ENCODE results near the gene SAMSN1. TPM values are rescaled to one million over a fixed set of nuclear protein-coding genes. Genes with fewer than 3 reads are reported as not detected.

The SAMSN1 gene
- total and polyA plus RNA-seq, 12 donors: 1.4 to 15.3 (median 7.1) TPM

DNA sequence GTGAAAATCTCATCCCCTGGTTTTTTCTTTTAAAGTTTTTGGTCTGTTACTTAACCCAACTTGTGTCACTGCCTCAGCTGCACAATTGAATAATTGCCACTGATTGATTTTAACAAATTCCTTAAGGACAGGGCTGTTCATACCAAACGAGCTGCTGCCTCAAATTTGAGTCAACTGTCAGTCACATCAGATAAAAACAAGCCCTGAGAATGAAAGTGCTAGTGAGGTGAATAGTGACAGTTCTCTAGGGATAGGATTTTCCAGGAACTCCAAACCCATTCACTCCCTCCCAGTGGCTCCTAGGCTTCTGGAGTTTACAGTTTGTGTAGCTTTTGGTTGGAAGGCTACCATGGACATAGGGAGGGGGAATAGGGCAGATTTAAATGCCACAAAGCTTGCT is 79.4 kb downstream of the SAMSN1 start:
- TF ChIP-seq POLR2A (IDR thresholded peaks at IDR 0.05): no peak
- TF ChIP-seq, protein P1, sequence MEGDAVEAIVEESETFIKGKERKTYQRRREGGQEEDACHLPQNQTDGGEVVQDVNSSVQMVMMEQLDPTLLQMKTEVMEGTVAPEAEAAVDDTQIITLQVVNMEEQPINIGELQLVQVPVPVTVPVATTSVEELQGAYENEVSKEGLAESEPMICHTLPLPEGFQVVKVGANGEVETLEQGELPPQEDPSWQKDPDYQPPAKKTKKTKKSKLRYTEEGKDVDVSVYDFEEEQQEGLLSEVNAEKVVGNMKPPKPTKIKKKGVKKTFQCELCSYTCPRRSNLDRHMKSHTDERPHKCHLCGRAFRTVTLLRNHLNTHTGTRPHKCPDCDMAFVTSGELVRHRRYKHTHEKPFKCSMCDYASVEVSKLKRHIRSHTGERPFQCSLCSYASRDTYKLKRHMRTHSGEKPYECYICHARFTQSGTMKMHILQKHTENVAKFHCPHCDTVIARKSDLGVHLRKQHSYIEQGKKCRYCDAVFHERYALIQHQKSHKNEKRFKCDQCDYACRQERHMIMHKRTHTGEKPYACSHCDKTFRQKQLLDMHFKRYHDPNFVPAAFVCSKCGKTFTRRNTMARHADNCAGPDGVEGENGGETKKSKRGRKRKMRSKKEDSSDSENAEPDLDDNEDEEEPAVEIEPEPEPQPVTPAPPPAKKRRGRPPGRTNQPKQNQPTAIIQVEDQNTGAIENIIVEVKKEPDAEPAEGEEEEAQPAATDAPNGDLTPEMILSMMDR (IDR thresholded peaks at IDR 0.05): no peak
- WGBS, 4 donors: 24 to 43% (median 33%) methylated on average over 1 of the region's 1 CpG
- Histone ChIP-seq H3K27ac (no peak overlapping the region), H3K9me3 (replicated peaks in 1 of 3) (no peaks in the 10 kb centered on the region), H3K36me3 (replicated peaks in 1 of 2) (no peaks in the 10 kb centered on the region), H3K4me1 (replicated peaks in 1 of 2) (no peaks in the 10 kb centered on the region), H3K4me3 (no peak overlapping the region), H3K27me3 (no peaks in the 10 kb centered on the region)
- intact Hi-C loops (cut with DNase I): no loop called here
- no peak for DNase-seq

DNA sequence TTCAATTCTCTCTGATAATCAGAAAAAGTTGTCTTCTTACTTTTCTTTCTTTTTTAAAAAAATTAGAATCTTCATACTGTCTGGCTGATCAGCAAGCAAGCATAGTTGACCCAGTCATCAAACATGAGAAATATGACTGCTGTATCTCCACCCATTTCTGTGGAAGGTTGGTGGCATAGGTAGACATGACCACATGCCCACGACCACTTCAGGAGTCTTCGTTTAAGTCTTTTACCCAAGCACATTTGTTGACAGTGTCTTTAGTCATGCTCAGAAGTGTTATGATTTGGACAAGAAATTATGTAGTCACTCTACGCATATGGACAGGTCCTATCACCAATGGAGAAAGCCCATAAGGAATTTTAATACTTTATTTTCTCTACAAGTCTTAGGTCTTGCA is 88.4 kb downstream of the SAMSN1 start:
- H3K27me3 ChIP-seq: no peaks in the 10 kb centered on the region
- intact Hi-C loops (cut with DNase I): no loop called here
- no peaks in the 10 kb centered on the region for H3K4me1 ChIP-seq (replicated peaks in 1 of 2)
- 68 to 86% (median 77%) methylated on average over 3 of the region's 3 CpGs for WGBS, 4 donors
- no peak overlapping the region for H3K27ac ChIP-seq
- no peaks in the 10 kb centered on the region for H3K36me3 ChIP-seq (replicated peaks in 1 of 2)
- no peak for DNase-seq
- H3K4me3 ChIP-seq: no peak overlapping the region
- no peak for TF ChIP-seq POLR2A (IDR thresholded peaks at IDR 0.05)
- TF ChIP-seq, protein P1 (IDR thresholded peaks at IDR 0.05): no peak
- H3K9me3 ChIP-seq (replicated peaks in 1 of 3): no peaks in the 10 kb centered on the region

DNA sequence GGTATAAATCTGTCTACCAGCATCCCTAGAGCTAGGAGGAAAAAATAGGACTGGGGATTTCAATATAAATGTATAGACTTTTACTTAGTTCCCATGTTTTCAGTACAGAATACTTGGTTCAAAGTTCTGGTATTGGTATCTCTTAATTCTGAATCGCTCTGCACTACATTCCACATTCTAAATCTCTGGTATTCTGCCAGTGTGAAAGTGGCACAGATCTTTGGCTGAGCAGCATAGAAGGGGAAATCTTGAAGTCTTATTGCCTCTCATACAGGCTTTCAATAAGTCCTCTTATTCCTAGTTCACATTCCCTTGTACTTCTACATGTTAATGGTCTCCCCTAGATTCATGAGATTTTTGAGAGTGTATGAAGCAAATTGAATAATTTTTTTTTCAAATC is 89.2 kb downstream of the SAMSN1 start:
- H3K4me3 ChIP-seq: no peak overlapping the region
- no peaks in the 10 kb centered on the region for H3K9me3 ChIP-seq (replicated peaks in 1 of 3)
- no peaks in the 10 kb centered on the region for H3K4me1 ChIP-seq (replicated peaks in 1 of 2)
- intact Hi-C loops (cut with DNase I): no loop called here
- 78 to 100% (median 94%) methylated on average over 1 of the region's 1 CpG for whole genome bisulfite sequencing, 4 donors
- TF ChIP-seq, protein P1 (IDR thresholded peaks at IDR 0.05): no peak
- no peak for TF ChIP-seq POLR2A (IDR thresholded peaks at IDR 0.05)
- no peak overlapping the region for H3K27ac ChIP-seq
- no peak for DNase-seq
- no peaks in the 10 kb centered on the region for H3K27me3 ChIP-seq
- H3K36me3 ChIP-seq (replicated peaks in 1 of 2): no peaks in the 10 kb centered on the region

DNA sequence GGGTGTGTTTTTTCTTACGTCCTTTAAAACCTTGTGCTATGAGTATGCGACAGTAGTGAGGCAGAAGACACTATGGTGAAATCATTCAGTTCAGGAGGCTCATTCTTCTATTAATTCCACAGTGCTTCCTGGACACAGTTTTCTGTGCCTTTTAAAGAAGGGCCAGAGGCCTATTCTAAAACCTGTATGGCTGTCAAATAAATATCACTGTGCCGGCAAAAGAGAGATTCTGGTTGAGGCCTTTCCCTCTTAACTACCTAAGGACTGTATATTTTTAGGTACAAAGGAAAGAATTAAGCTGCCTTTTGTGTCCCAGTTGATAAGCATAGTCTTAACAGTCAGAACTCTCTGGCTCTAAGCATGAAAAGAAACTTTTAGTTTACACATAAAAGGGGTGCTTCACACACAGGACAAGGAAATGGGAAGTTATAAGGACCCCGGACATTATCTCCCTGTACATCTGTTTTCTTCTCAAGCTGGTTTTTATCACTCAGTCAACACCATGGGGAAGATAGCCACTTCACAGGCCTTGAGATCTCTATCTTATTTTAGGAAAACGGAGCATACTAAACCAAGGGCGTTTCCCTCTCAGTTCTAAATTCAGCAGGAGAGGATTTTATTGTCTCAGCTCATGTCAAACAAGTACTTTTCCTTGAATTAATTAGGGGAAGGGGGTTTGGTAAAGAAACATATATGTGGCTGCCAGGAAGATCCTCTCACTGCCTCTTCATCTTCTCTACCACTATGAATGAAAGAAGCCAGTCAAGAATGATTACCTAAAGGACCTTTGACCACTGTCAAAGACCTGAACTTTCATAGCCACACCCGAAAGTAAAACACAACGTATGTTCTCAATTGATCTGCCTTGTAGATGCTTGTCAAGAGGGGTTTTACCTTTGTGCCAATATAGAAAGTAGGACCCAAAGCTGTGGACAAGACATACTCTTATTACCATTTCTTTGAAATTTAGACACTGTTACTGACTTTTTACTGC is 91.8 kb downstream of the SAMSN1 start:
- no peaks in the 10 kb centered on the region for H3K4me1 ChIP-seq (replicated peaks in 1 of 2)
- H3K4me3 ChIP-seq: no peak overlapping the region
- intact Hi-C loops (cut with DNase I): no loop called here
- no peaks in the 10 kb centered on the region for H3K27me3 ChIP-seq
- H3K36me3 ChIP-seq (replicated peaks in 1 of 2): no peaks in the 10 kb centered on the region
- no peak overlapping the region for H3K27ac ChIP-seq
- no peaks in the 10 kb centered on the region for H3K9me3 ChIP-seq (replicated peaks in 1 of 3)
- 53 to 56% (median 54%) methylated on average over 8 of the region's 8 CpGs for WGBS, 4 donors
- TF ChIP-seq, protein P1 (IDR thresholded peaks at IDR 0.05): no peak
- TF ChIP-seq POLR2A (IDR thresholded peaks at IDR 0.05): no peak
- no peak for DNase-seq

Data from adrenal gland (tissue), 12 donors.